H1 (cell line): Measurements from ENCODE around the gene NGEF. TPM values are rescaled to one million over a fixed set of nuclear protein-coding genes. Genes with fewer than 3 reads are reported as not detected.

Source experiments
- BACH1 ChIP-seq: IDR thresholded peaks from 2 replicates; pipeline ENCODE4 v1.6.1; 2012; ENCODE audit warnings: low read length, improper control_type of control experiment
- CBX5 ChIP-seq: fragments of 300-800, 300-1000 bp; sonication (generic); IDR thresholded peaks from 2 replicates; pipeline ENCODE4 v1.7.1; 2016; ENCODE audit warnings: antibody characterized with exemption, low read length, low read depth
- HDAC6 ChIP-seq: IDR thresholded peaks from one replicate; pipeline ENCODE4 v1.7.1; 2012; ENCODE audit warnings: low read depth, mild to moderate bottlenecking, inconsistent platforms, low read length, moderate library complexity
- JUND ChIP-seq: IDR thresholded peaks from 2 replicates; pipeline ENCODE4 v1.6.1; 2011; ENCODE audit warnings: mild to moderate bottlenecking, improper control_type of control experiment, low read length
- KDM4A ChIP-seq: IDR thresholded peaks from one replicate; pipeline ENCODE4 v1.7.1; 2012; ENCODE audit warnings: low read depth, mild to moderate bottlenecking, moderate library complexity, low read length, inconsistent platforms; ENCODE audit not compliant: severe bottlenecking
- PHF8 ChIP-seq: fragments of 200-600 bp; sonication (generic); conservative IDR thresholded peaks from 2 replicates; pipeline ENCODE4 v1.7.1; 2012; ENCODE audit warnings: low read depth, mild to moderate bottlenecking, inconsistent platforms, low read length, moderate library complexity
- POLR2A ChIP-seq, 2 experiments: IDR thresholded peaks; 1 replicate in 1 of 2; 2 replicates in 1 of 2; pipeline ENCODE4 v1.6.1; 2011; ENCODE audit warnings: low read depth in 2 of 2, low read length in 2 of 2, mild to moderate bottlenecking in 2 of 2; ENCODE audit errors: control extremely low read depth in 1 of 2
- SAP30 ChIP-seq: fragments of 300-600 bp; sonication (generic); IDR thresholded peaks from 2 replicates; pipeline ENCODE4 v1.7.1; 2012; ENCODE audit warnings: low read length, moderate library complexity, mild to moderate bottlenecking, inconsistent platforms; ENCODE audit not compliant: insufficient read depth, insufficient replicate concordance
- ZNF274 ChIP-seq: IDR thresholded peaks from 2 replicates; pipeline ENCODE4 v1.7.0; 2012; ENCODE audit warnings: low read length, borderline replicate concordance; ENCODE audit errors: extremely low read depth
- polyA plus RNA-seq, 7 experiments: library from polyadenylated mRNA; depleted of rRNA in 3 of 7; stranded (reverse) in 5 of 7; unstranded in 2 of 7; fragments of >200 nt in 5 of 7; fragments of 200-250 nt in 2 of 7; gene quantifications; 1 replicate in 5 of 7; 2 replicates in 1 of 7; 4 replicates in 1 of 7; pipeline versions ENCODE4 v1.2.1 to v1.2.3, GENCODE V29; 2011 to 2013; ENCODE audit warnings: missing spikeins in 2 of 7, mixed read lengths in 2 of 7
- total RNA-seq: library from RNA; stranded (reverse); fragmentation: NEBNext Ultra II Directional; extraction: Animal tissue kit (Norgen Biotek cat#: 25700); gene quantifications from 2 replicates; pipeline ENCODE4 v1.2.1, GENCODE V29; 2021
- TF ChIP-seq, protein P1 (sequence below): IDR thresholded peaks from 2 replicates; pipeline ENCODE4 v1.6.1; 2011; ENCODE audit warnings: low read depth, mild to moderate bottlenecking, low read length; ENCODE audit not compliant: insufficient read depth
- TF ChIP-seq, protein P2 (sequence below): IDR thresholded peaks from 2 replicates; pipeline ENCODE4 v1.6.1; 2011; ENCODE audit warnings: low read length, improper control_type of control experiment

NGEF gene
- total and polyA plus RNA-seq, 2 of the 8 experiments (the other 6 are each of a cell fraction or from before 2014, with no cell fraction given), result 2.7 to 3.2 TPM

DNA sequence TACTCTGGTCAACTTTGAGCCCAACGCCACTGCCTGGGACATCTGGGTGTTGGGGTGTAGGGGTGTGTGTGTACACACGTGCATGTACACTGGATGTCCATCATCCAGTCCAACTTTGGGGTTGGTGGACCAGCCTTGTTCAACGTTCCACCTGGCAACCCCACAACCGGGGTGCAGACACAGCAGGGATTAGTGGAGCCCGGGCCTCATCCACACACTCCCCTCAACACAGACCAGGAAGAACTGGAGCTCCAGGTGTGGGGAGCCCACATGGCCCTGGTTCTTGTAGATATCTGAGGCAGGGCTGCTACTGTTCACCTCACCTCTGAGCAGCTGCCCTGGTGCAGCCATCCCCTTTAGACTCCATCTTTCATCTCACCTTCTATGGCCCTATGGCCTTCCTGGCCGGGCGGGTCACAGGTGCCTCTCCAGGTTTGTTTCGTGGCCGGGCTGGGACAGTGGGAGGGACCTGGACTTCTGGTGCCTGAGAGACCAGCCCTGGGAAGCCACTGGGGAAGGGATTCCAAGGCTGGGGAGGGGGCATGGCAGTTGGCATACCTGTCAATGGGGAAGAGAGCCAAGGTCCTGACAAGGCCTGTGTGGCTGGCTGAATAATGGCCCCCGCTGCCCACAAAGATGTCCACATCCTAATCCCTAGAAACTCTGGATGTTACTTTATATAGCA, 26.9 kb upstream of the NGEF start (continued):
- TF ChIP-seq CBX5 (no peak), POLR2A (IDR thresholded peaks at IDR 0.05; ENCODE audit: control extremely low read depth in 1 of 2, low read depth in 2 of 2, low read length in 2 of 2) (no peak), ZNF274 (no peak), KDM4A (no peak), BACH1 (no peak), SAP30 (no peak), JUND (no peak), HDAC6 (no peak), PHF8 (no peak)
- TF ChIP-seq, protein P1, sequence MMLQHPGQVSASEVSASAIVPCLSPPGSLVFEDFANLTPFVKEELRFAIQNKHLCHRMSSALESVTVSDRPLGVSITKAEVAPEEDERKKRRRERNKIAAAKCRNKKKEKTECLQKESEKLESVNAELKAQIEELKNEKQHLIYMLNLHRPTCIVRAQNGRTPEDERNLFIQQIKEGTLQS, result no peak
- TF ChIP-seq, protein P2, sequence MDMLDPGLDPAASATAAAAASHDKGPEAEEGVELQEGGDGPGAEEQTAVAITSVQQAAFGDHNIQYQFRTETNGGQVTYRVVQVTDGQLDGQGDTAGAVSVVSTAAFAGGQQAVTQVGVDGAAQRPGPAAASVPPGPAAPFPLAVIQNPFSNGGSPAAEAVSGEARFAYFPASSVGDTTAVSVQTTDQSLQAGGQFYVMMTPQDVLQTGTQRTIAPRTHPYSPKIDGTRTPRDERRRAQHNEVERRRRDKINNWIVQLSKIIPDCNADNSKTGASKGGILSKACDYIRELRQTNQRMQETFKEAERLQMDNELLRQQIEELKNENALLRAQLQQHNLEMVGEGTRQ, result no peak
